ENCODE data around the gene RRP8. TPM values are rescaled to one million over a fixed set of nuclear protein-coding genes. Genes with fewer than 3 reads are reported as not detected.

The RRP8 gene
- total RNA-seq, 1 donor from 2014 or later, result 14.6 TPM

DNA sequence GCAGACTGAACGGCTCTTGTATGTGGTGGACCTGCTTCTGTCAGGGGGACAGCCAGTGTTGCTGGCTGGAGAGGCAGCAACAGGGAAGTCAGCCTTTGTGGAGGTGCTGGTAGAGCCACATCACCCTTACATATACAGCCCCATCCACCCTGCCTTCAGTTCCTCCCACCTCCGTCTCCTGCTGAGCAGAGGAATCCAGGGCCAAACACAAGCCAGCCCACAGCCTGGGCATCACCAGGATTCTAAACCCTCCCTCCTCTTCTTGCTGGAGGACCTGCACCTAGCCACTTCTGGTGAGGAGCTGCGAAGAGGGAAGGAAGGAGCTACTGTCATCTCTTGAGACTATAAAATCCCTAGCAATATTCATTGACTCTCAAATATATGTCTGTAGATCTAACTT is 54.8 kb downstream of the RRP8 start:
- DNase-seq (ENCODE audit: low read depth), result no peak

DNA sequence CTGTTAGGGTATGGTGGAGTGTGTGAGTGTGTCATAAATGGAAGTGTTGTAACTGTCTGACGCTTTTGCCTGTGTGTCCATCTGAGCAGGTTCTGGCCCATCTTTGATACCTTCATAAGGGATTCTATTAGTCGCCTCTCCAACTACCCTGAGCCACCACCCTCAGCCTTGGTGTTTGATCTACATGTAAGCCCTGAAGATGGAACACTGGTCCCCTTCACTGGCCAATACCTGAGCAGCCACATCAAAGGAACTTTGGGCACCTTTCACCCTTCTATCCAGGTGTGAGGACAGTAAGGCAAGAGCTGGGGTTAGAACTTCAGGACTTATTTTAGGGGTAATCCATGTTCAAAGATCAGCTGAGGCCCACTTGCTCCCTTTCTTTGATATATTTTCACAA is 55.3 kb downstream of the RRP8 start:
- DNase-seq (ENCODE audit: low read depth), result no peak

DNA sequence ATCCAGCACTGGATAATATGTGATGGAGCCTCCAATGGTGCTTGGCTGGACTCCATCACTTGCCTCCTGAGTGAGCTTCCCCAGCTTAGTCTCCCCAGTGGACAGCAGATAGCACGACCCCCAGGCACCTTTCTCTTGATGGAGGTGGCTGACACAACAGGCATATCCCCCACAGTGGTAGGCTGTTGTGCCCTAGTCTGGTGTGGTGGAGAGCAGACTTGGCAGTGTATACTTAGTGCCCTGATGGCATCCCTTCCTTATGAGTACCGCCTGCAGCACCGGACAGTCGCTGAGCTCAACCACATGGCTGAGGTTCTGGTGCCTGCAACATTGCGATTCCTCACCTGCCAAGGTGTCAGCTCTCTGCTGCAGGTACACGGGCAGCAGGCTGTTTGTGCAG is 56.2 kb downstream of the RRP8 start:
- no peak for DNase-seq (ENCODE audit: low read depth)

DNA sequence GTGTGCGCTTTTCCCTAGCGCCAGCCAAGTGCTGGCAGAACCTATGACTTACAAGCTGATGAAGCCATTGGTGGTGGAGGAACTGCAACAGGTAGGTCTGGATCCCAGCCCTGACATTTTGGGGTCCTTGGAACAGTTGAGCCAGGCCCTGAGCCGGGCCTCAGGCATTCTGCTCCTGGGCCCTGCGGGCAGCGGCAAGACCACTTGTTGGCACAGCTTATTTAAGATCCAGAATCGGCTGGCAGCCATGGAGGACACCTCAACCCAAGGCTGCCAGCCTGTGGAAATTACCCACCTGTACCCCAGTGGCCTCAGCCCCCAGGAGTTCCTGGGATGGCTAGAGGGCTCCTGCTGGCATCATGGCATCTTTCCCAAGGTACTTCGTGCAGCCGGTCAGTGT is 56.7 kb downstream of the RRP8 start:
- DNase-seq (ENCODE audit: low read depth), result no peak

DNA sequence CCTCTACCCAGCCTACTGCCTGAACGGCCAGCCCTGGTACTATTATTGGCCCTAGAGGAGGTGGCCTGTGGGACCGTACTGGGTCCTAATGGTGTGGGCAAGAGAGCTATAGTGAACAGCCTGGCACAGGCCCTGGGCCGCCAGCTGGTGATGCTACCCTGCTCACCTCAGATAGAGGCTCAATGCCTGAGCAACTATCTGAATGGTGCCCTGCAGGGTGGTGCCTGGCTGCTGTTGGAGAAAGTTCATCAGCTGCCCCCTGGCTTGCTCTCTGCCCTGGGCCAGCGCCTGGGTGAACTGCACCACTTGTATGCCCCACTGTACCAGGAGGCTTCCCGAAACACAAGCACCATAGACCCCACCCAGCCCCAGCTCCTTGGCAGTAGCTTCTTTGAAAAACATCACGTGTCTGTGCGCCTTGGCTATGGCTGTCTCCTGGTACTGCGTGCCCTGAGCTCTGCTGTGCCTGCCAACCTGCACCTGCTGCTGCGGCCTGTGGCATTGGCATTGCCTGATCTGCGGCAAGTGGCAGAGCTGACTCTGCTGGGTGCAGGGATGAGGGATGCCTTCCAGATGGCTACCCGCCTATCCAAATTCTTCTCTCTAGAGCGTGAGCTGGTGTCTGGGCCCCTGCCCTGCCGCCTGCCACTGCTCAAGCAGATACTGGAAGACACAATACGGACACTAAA is 57.4 kb downstream of the RRP8 start:
- DNase-seq (ENCODE audit: low read depth), result no peak

Other genes starting within 250 kb of the RRP8 start
- gene SMPD1, start 213.1 kb downstream of the RRP8 start, total RNA-seq, result 86.0 and 92.6 TPM in 2 replicates
- gene APBB1, start 184.5 kb downstream of the RRP8 start, total RNA-seq, result 16.4 and 18.4 TPM in 2 replicates
- not detected in 2 replicates for gene HPX, start 162.6 kb downstream of the RRP8 start, total RNA-seq
- 17.7 and 28.2 TPM in 2 replicates for gene TRIM3, start 129.7 kb downstream of the RRP8 start, total RNA-seq
- 37.9 and 47.1 TPM in 2 replicates for gene ARFIP2, start 122.3 kb downstream of the RRP8 start, total RNA-seq
- 31.5 and 35.3 TPM in 2 replicates for gene TIMM10B, start 122.1 kb downstream of the RRP8 start, total RNA-seq
- 5.6 and 7.8 TPM in 2 replicates for gene DNHD1, start 106.3 kb downstream of the RRP8 start, total RNA-seq
- gene ILK, start 158 bp upstream of the RRP8 start, total RNA-seq, result 139 and 165 TPM in 2 replicates
- gene TAF10, start 8.6 kb upstream of the RRP8 start, total RNA-seq, result 84.2 and 145 TPM in 2 replicates
- 55.4 and 60.0 TPM in 2 replicates for gene TPP1, start 15.8 kb upstream of the RRP8 start, total RNA-seq
- 0.73 and 0.78 TPM in 2 replicates for gene DCHS1, start 52.2 kb upstream of the RRP8 start, total RNA-seq
- gene MRPL17, start 79.7 kb upstream of the RRP8 start, total RNA-seq, result 48.7 and 88.0 TPM in 2 replicates
- not detected in 2 replicates for gene OR2AG2, start 168.4 kb upstream of the RRP8 start, total RNA-seq
- gene OR2AG1, start 179.4 kb upstream of the RRP8 start, total RNA-seq, result not detected in 2 replicates
- gene OR6A2, start 196.1 kb upstream of the RRP8 start, total RNA-seq, result not detected in 2 replicates
- not detected in 2 replicates for gene OR10A5, start 242.1 kb upstream of the RRP8 start, total RNA-seq

Data from myocyte (in vitro differentiated cells).